Endothelial cell (in vitro differentiated cells): Measurements from ENCODE around the gene BATF3. TPM values are rescaled to one million over a fixed set of nuclear protein-coding genes. Genes with fewer than 3 reads are reported as not detected.

Experiments used
- DNase-seq: peaks from one replicate; pipeline ENCODE4 v3.0.0; 2021; ENCODE audit warnings: low spot score
- H3K27ac Mint-ChIP-seq: one replicate; pipeline ENCODE4 v1.8.0; 2021; ENCODE audit warnings: mixed read lengths, inconsistent platforms; ENCODE audit not compliant: unreplicated experiment
- H3K27me3 Mint-ChIP-seq: one replicate; pipeline ENCODE4 v1.8.0; 2021; ENCODE audit warnings: mild to moderate bottlenecking, moderate library complexity, mixed read lengths, inconsistent platforms; ENCODE audit not compliant: unreplicated experiment
- H3K36me3 Mint-ChIP-seq: one replicate; pipeline ENCODE4 v1.8.0; 2021; ENCODE audit warnings: mild to moderate bottlenecking, low read depth, mixed read lengths, inconsistent platforms; ENCODE audit not compliant: unreplicated experiment
- H3K4me1 Mint-ChIP-seq: one replicate; pipeline ENCODE4 v1.8.0; 2021; ENCODE audit warnings: mild to moderate bottlenecking, mixed read lengths, inconsistent platforms; ENCODE audit not compliant: unreplicated experiment
- H3K4me3 Mint-ChIP-seq: one replicate; pipeline ENCODE4 v1.8.0; 2021; ENCODE audit warnings: mild to moderate bottlenecking, mixed read lengths, inconsistent platforms; ENCODE audit not compliant: unreplicated experiment
- H3K9me3 Mint-ChIP-seq: one replicate; pipeline ENCODE4 v1.8.0; 2021; ENCODE audit warnings: mixed read lengths, inconsistent platforms; ENCODE audit not compliant: unreplicated experiment
- CTCF ChIP-seq: fragments of 200-600 bp; sonication (generic); IDR thresholded peaks from one replicate; pipeline ENCODE4 v1.5.0; 2021; ENCODE audit warnings: antibody characterized with exemption; ENCODE audit not compliant: unreplicated experiment
- total RNA-seq: library from RNA; stranded (reverse); fragmentation: NEBNext Ultra II Directional; extraction: Animal tissue kit (Norgen Biotek cat#: 25700); gene quantifications from one replicate; pipeline ENCODE4 v1.2.1, GENCODE V29; 2021; ENCODE audit not compliant: unreplicated experiment

BATF3 gene
- total RNA-seq, 1 donor from 2014 or later = 0.54 TPM

GRCh38 chr1:212691561-212692071 is 8.0 kb downstream of the BATF3 start:
- DNase-seq = no peak
- Mint-ChIP-seq H3K27ac (no peak overlapping the region), H3K27me3 (peaks cover 7% of the 10 kb centered on the region), H3K36me3 (no peaks in the 10 kb centered on the region), H3K4me3 (no peak overlapping the region), H3K9me3 (no peaks in the 10 kb centered on the region), H3K4me1 (peaks cover 9% of the 10 kb centered on the region)
- no peak for TF ChIP-seq CTCF

GRCh38 chr1:212690816-212691403 is 8.7 kb downstream of the BATF3 start:
- Mint-ChIP-seq H3K4me3 (no peak overlapping the region), H3K9me3 (no peaks in the 10 kb centered on the region), H3K4me1 (peaks cover 9% of the 10 kb centered on the region), H3K36me3 (no peaks in the 10 kb centered on the region), H3K27ac (no peak overlapping the region), H3K27me3 (peaks cover 5% of the 10 kb centered on the region)
- no peak for DNase-seq
- no peak for TF ChIP-seq CTCF

- no peak for DNase-seq
- peaks cover 5% of the 10 kb centered on the region for H3K27me3 Mint-ChIP-seq
- no peaks in the 10 kb centered on the region for H3K36me3 Mint-ChIP-seq
- no peak for TF ChIP-seq CTCF
- no peak overlapping the region for H3K4me3 Mint-ChIP-seq
- no peaks in the 10 kb centered on the region for H3K9me3 Mint-ChIP-seq
- peaks cover 13% of the 10 kb centered on the region for H3K4me1 Mint-ChIP-seq
- H3K27ac Mint-ChIP-seq = no peak overlapping the region
Observed at GRCh38 chr1:212689758-212690529, 9.7 kb downstream of the BATF3 start.

- Mint-ChIP-seq H3K4me1 (peaks cover 13% of the 10 kb centered on the region), H3K27me3 (peaks cover 5% of the 10 kb centered on the region), H3K36me3 (no peaks in the 10 kb centered on the region), H3K4me3 (no peak overlapping the region), H3K27ac (no peak overlapping the region), H3K9me3 (no peaks in the 10 kb centered on the region)
- no peak for DNase-seq
- no peak for TF ChIP-seq CTCF
Observed at GRCh38 chr1:212689196-212689725, 10.4 kb downstream of the BATF3 start.
